ENCODE data around the gene ACHE.
A peak's percentile ranks its signal among the peaks of the same experiment; 100 is the strongest.
"Not testable (repeated sequence)": the region's sequence is repeated elsewhere in the genome, so short reads cannot be mapped to it uniquely, and the experiment has no call there.

The ACHE gene

DNA sequence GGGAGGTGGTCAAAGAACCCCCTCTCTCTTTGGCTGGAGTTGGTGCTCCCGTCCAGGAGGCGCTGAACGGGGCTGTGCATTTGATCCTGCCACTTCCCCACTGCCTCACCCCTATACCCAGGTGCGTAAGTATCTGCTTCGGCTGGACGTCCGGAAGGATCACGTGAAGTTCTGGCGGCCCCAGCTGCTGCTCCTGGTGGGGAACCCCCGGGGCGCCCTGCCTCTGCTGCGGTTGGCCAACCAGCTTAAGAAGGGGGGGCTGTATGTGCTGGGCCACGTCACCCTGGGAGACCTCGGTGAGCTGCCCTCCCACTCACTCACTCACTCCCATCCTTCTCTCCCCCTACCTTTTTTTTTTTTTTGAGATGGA, 34.1 kb downstream of the ACHE start:
- DNase-seq (ENCODE audit: low spot score): no peak

DNA sequence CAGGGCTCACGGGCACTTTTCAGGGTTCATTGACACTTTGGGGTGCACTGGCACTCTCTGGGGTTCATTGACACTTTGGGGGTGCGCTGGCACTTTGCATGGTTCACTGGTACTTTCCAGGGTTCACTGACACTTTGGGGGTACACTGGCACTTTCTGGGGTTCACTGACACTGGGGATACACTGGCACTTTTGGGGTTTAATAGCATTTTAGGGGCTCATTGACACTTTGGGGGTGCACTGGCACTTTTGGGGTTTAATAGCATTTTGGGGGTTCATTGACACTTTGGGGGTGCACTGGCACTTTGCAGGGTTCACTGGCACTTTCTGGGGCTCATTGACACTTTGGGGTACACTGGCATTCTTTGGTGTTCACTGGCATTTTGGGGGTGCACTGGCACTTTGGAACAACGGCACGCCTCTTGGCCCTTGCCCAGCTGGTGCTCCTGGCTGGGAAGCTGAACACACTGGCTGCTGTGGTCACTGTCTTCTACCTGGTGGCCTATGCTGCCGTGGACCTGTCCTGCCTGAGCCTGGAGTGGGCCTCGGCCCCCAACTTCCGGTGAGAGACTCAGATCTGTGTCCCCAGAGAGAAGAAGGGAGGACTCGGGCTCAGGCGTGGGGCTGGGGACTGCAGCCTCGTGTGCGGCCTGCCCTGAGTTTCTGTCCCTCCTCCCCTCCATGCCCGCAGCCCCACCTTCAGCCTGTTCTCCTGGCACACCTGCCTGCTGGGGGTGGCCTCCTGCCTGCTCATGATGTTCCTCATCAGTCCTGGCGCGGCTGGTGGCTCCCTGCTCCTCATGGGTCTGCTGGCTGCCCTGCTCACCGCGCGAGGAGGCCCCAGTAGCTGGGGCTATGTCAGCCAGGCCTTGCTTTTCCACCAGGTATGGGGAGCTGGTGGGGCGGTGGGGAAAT, 34.7 kb downstream of the ACHE start:
- no peak for DNase-seq (ENCODE audit: low spot score)

DNA sequence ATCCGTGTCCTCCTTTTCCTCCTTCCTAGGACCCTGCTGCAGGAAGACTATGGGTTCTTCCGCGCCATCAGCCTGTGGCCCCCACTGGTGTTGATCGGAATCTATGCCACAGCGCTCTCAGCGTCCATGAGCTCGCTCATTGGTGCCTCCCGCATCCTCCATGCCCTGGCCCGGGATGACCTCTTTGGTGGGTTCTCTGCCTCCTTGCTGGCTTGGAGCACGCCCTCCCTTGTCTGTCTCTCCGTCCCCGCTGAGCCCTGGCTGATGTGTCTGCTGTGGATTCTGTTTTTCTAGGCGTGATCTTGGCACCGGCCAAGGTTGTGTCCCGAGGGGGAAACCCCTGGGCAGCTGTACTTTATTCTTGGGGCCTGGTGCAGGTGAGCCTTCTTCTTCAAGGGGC, 35.8 kb downstream of the ACHE start:
- DNase-seq (ENCODE audit: low spot score): no peak

DNA sequence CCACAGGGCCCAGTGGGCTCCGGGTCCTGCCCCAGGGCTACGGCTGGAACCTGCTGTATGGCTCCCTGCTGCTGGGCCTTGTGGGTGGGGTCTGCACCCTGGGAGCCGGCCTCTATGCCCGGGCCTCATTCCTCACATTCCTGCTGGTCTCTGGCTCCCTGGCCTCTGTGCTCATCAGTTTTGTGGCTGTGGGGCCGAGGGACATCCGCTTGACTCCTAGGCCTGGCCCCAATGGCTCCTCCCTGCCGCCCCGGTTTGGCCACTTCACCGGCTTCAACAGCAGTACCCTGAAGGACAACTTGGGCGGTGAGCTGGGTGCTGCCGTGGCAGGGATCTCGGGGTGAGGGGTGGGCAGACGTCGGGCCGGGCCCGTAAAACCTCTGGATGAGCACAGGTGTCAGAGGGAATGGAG, 38.8 kb downstream of the ACHE start:
- no peak for DNase-seq (ENCODE audit: low spot score)

DNA sequence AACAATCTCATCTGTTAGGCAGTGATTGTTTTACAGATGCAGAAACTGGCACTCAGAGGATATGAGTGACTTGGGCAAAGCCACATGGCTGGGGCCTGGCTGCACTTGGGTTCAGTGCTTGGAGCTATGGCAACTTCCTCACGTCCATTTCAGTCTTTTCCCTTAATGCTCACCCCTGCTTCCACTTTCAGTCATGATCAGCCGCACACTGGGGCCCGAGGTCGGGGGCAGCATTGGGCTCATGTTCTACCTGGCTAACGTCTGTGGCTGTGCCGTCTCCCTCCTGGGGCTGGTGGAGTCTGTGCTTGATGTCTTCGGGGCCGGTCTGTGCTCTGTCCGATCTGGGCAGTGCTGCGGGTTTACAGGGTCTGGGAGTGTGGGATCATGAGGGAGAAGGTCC, 40.2 kb downstream of the ACHE start:
- no peak for DNase-seq (ENCODE audit: low spot score)

DNA sequence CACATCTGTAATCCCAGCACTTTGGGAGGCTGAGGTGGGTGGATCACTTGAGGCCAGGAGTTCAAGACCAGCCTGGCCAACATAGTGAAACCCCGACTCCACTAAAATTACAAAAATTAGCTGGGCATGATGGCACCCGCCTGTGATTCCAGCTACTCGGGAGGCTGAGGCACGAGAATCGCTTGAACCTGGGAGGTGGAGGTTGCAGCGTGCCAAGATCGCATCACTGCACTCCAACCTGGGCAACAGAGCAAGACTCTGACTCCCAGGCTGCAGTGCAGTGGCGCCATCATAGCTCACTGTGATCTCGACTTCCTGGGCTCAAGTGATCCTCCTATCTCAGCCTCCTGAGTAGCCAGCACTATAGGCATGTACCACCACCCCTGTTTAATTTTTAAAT, 40.8 kb downstream of the ACHE start:
- DNase-seq (ENCODE audit: low spot score): not testable (repeated sequence)

DNA sequence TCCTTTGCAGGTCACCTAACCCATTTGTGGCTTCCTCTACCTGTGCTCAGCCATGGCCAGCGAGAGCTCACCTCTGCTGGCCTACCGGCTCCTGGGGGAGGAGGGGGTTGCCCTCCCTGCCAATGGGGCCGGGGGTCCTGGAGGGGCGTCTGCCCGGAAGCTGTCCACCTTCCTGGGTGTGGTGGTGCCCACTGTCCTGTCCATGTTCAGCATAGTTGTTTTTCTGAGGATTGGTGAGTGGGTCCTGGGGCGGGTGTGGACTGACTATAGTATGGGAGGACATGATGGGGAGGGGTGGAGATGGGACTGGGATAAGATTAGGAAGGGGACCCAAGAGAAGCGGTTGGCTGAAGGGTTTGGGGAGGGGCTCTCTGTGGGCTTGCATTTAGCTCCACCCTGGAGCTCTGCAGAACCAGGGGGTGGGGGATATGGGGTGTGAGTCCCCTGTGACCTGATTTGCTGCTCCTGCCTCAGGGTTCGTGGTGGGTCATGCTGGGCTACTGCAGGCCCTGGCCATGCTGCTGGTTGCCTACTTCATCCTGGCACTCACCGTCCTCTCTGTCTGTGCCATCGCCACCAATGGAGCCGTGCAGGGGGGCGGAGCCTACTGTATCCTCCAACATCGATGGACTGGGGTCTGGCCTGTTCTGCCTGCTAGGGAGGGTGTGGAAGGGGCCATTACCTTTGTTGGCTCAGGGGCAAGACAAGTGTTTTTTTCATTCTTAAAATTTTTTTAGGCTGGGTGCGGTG, 41.4 kb downstream of the ACHE start:
- DNase-seq (ENCODE audit: low spot score): no peak

DNA sequence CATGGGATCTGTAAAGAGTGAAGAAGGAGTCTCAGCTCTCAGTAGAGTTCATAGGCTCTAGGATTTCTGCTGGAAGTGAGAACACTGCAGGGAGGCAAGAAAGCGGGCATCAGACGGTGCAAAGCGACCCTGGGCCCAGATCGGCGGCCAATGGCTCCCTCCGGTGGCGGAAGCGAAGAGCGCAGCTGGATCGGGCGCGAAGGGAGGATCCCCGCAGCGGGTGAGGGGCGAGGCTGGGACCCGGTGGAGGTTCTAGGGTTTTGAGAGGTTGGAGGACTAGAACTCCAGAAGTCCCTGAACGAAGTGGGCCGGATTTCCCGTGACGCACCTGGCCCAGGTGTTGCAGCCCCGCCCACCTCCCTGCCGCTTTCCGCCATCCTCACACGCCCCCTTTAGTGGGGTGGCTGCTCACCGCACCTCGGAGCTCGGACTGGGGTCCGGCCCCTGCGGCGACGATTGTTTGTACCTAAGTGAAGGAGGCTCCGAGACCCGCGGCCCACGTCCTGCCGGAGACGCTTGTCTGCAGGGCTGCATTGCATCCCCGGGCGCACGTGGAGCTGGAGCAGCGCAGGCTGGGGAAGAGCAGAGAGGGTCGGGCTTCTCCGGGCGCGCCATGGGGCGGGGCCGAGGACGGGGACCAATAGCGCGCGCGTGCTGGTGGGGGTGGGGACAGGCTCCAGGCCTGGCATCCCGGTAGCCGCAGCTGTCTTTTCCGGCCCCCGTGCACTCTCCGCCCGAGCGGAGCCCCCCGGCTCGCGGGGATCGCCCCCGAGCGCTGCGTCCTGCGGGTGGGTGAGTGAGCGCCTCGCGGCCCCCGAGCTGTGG, 43.4 kb downstream of the ACHE start, which contains the start of gene SLC12A9:
TSS of gene SLC12A9 (plus strand) at position 666 of the 825 bp plus-strand sequence. CDS start 1,485 bp downstream, outside the sequence.
- DNase-seq (ENCODE audit: low spot score): peak; percentile 83

DNA sequence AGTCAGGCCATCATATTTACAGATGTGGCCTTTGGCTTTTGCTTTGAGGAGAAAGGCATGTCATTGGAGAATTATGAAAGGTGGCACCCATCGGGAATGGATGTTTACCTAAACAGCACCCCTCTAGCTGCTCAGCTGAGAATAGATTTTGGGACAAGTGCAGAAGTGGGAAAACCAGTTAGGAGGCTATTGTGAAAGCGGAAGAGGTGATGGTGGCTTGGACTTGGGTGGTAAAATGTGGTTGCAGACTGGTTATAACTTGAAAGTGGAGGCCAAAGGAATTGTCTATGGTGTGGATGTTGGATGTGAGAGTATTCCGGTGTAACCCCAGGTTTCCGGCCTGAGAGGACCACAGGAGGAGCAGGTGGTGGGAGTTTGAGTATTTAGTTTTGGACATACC, 48.3 kb downstream of the ACHE start:
- no peak for DNase-seq (ENCODE audit: low spot score)

DNA sequence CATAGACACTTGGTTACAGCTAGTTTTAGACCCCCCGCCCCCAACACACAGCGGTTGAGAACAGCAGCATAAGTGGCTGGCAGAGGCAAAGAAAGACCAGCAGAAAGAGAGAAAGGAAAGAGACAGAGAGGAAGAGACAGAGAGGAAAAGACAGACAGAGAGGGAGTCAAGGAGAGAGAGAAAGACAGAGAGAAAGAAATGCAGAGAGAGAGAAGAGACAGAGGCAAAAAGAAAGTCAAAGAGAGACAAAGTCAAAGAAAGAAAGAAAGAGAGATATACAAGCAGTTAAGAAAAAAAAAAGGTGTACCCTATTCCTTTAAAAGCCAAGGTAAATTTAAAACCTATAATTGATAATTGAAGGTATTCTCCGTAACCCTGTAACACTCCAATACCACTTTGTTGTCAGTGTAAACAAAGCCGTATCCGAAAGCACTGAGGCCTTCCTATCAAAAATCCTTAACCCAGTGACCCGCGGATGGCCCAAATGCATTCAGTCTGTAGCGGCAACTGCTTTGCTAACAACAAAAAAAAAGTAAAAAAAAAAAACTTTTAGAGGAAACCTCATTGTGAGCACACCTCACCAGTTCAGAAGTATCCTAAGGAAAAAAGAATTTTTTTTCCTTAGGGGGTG, 55.1 kb downstream of the ACHE start:
- no peak for DNase-seq (ENCODE audit: low spot score)

Measured in CD4-positive, alpha-beta T cell treated with Interleukin-6 at 100 ng/mL for 8 hours (primary cell).